ENCODE data around the gene DNAL4. TPM values are rescaled to one million over a fixed set of nuclear protein-coding genes. Genes with fewer than 3 reads are reported as not detected.
A peak's percentile ranks its signal among the peaks of the same experiment; 100 is the strongest.

Gene DNAL4
- total and polyA plus RNA-seq, 12 donors = 7.7 to 11.7 (median 9.9) TPM

- TF ChIP-seq CTCF (IDR thresholded peaks at IDR 0.05) = no peak
- Histone ChIP-seq H3K27me3 (no peaks in the 10 kb centered on the region), H3K9me3 (no peaks in the 10 kb centered on the region), H3K4me3 (peak overlapping the region; percentile 67 to 97 (median 74)), H3K27ac (peak overlapping the region in 9 of 10 donors; percentile 78 to 93 (median 87)), H3K4me1 (peaks cover 7 to 30% (median 27%) of the 10 kb centered on the region in 9 donors), H3K36me3 (peaks cover 0 to 17% (median 0%) of the 10 kb centered on the region in 9 donors)
- intact Hi-C loops (cut with DNase I) = loop anchor here in 1 of 10 donors (5.0 kb wide), 1 partner anchor 49 kb away; the partner anchor contains the start of gene NPTXR
- DNase-seq (no peak), ATAC-seq (no peak)
- WGBS, 2 donors = 18 to 19% methylated on average over 9 of the region's 9 CpGs
These were observed 626 bp downstream of the DNAL4 start for GRCh38 chr22:38793317-38793716.

GRCh38 chr22:38792833-38793232, 1.1 kb downstream of the DNAL4 start:
- WGBS, 2 donors = 60 to 61% methylated on average over 4 of the region's 4 CpGs
- H3K36me3 ChIP-seq = peaks cover 0 to 17% (median 0%) of the 10 kb centered on the region in 9 donors
- H3K9me3 ChIP-seq = no peaks in the 10 kb centered on the region
- H3K27ac ChIP-seq = peak overlapping the region in 9 of 10 donors; percentile 78 to 93 (median 87)
- peak overlapping the region in 7 of 10 donors; percentile 68 to 97 (median 76) for H3K4me3 ChIP-seq
- intact Hi-C loops (cut with DNase I) = loop anchor here in 1 of 10 donors (5.0 kb wide), 1 partner anchor 49 kb away; the partner anchor contains the start of gene NPTXR
- TF ChIP-seq CTCF (IDR thresholded peaks at IDR 0.05) = no peak
- ATAC-seq (no peak), DNase-seq (no peak)
- peaks cover 12 to 35% (median 31%) of the 10 kb centered on the region in 9 donors for H3K4me1 ChIP-seq
- H3K27me3 ChIP-seq = no peaks in the 10 kb centered on the region

- Histone ChIP-seq H3K27ac (peak overlapping the region in 8 of 10 donors; percentile 79 to 92 (median 85)), H3K27me3 (no peaks in the 10 kb centered on the region), H3K9me3 (no peaks in the 10 kb centered on the region), H3K36me3 (peaks cover 0 to 24% (median 0%) of the 10 kb centered on the region in 9 donors), H3K4me3 (no peak overlapping the region), H3K4me1 (peaks cover 24 to 65% (median 53%) of the 10 kb centered on the region in 9 donors)
- WGBS, 2 donors = 93 to 96% methylated on average over 4 of the region's 4 CpGs
- intact Hi-C loops (cut with DNase I) = loop anchor here in 3 of 10 donors (5.0 to 10.0 kb wide), 2 partner anchors 53 to 525 kb away; partner anchors contain the start of genes NPTXR (in 2 of the 3) and RPL3 (in 1 of the 3)
- DNase-seq (no peak), ATAC-seq (no peak)
- no peak for TF ChIP-seq CTCF (IDR thresholded peaks at IDR 0.05)
These were observed 4.3 kb downstream of the DNAL4 start for GRCh38 chr22:38789606-38790005.

- Histone ChIP-seq H3K4me1 (peaks cover 24 to 68% (median 48%) of the 10 kb centered on the region in 9 donors), H3K4me3 (no peak overlapping the region), H3K9me3 (no peaks in the 10 kb centered on the region), H3K27ac (peak overlapping the region; percentile 79 to 92 (median 84)), H3K27me3 (no peaks in the 10 kb centered on the region), H3K36me3 (peaks cover 0 to 24% (median 0%) of the 10 kb centered on the region in 9 donors)
- DNase-seq = no peak
- intact Hi-C loops (cut with DNase I) = loop anchor here in 2 of 10 donors (5.0 to 10.0 kb wide), 2 partner anchors 53 to 526 kb away; partner anchors contain the start of genes NPTXR (in 1 of the 2) and RPL3 (in 1 of the 2)
- 33 to 39% methylated on average over 6 of the region's 6 CpGs for WGBS, 2 donors
- no peak for TF ChIP-seq CTCF (IDR thresholded peaks at IDR 0.05)
- ATAC-seq = no peak
These were observed 5.1 kb downstream of the DNAL4 start for GRCh38 chr22:38788846-38789245.
